Glomerular endothelial cell (primary cell): ENCODE measurements around the gene SIN3A. TPM values are rescaled to one million over a fixed set of nuclear protein-coding genes. Genes with fewer than 3 reads are reported as not detected.
"Not testable (repeated sequence)": the region's sequence is repeated elsewhere in the genome, so short reads cannot be mapped to it uniquely, and the experiment has no call there.

Experiments used
- DNase-seq: peaks from one replicate; pipeline ENCODE4 v3.0.0-alpha.2; 2011; ENCODE audit warnings: low read depth, low spot score; ENCODE audit errors: extremely low read depth
- total RNA-seq: library from RNA; depleted of rRNA; stranded (reverse); fragments of >200 nt; gene quantifications from 2 replicates; pipeline ENCODE4 v1.2.3, GENCODE V29; 2015

SIN3A gene
- total RNA-seq, 1 donor from 2014 or later: 40.8 TPM

- DNase-seq: no peak
These were observed 936 bp downstream of the SIN3A start for GRCh38 chr15:75450307-75451201.

- DNase-seq: no peak
These were observed 1.7 kb downstream of the SIN3A start for GRCh38 chr15:75449585-75450306.

- not testable (repeated sequence) for DNase-seq
These were observed 3.3 kb downstream of the SIN3A start for GRCh38 chr15:75448171-75448570.

GRCh38 chr15:75446151-75446550 lies 5.3 kb downstream of the SIN3A start:
- DNase-seq: no peak

- DNase-seq: not testable (repeated sequence)
These were observed 6.2 kb downstream of the SIN3A start for GRCh38 chr15:75445324-75445723.

- not testable (repeated sequence) for DNase-seq
These were observed 7.5 kb downstream of the SIN3A start for GRCh38 chr15:75443972-75444453.

- no peak for DNase-seq
These were observed 13.8 kb downstream of the SIN3A start for GRCh38 chr15:75437721-75438120.

- DNase-seq: no peak
These were observed 14.6 kb downstream of the SIN3A start for GRCh38 chr15:75436881-75437280.

GRCh38 chr15:75431682-75432081 lies 19.8 kb downstream of the SIN3A start:
- DNase-seq: no peak

GRCh38 chr15:75431270-75431669 lies 20.2 kb downstream of the SIN3A start:
- DNase-seq: no peak

- DNase-seq: no peak
These were observed 21.2 kb downstream of the SIN3A start for GRCh38 chr15:75430259-75430658.

- DNase-seq: no peak
These were observed 23.3 kb downstream of the SIN3A start for GRCh38 chr15:75428152-75428551.

GRCh38 chr15:75425966-75426500 lies 25.5 kb downstream of the SIN3A start:
- DNase-seq: no peak

GRCh38 chr15:75422554-75422953 lies 28.9 kb downstream of the SIN3A start:
- no peak for DNase-seq

GRCh38 chr15:75420698-75421097 lies 30.8 kb downstream of the SIN3A start:
- DNase-seq: no peak

- DNase-seq: no peak
These were observed 34.9 kb downstream of the SIN3A start for GRCh38 chr15:75416584-75416983.

- no peak for DNase-seq
These were observed 41.3 kb downstream of the SIN3A start for GRCh38 chr15:75410196-75410595.

GRCh38 chr15:75407083-75407482 lies 44.4 kb downstream of the SIN3A start:
- no peak for DNase-seq

GRCh38 chr15:75403892-75404291 lies 47.6 kb downstream of the SIN3A start:
- no peak for DNase-seq

GRCh38 chr15:75397494-75397893 lies 54.0 kb downstream of the SIN3A start:
- no peak for DNase-seq

- DNase-seq: no peak
These were observed 61.6 kb downstream of the SIN3A start for GRCh38 chr15:75389791-75390382.
